HepG2 (cell line): Measurements from ENCODE around the gene XPNPEP1. TPM values are rescaled to one million over a fixed set of nuclear protein-coding genes. Genes with fewer than 3 reads are reported as not detected.

Source experiments
- ATAC-seq: fragments of 200-7000 bp; cut with Tn5 transposase; 3 replicates; pipeline ENCODE4 v1.9.1; 2020; ENCODE audit warnings: mild to moderate bottlenecking, moderate library complexity
- BruUV-seq: library from RNA; stranded (reverse); fragments of 400-500 nt; replicated peaks from 2 replicates; lab custom pipeline; 2021; lab: Mats Ljungman, UMichigan
- CTCF ChIA-PET: fragments of 300-600 bp; formaldehyde crosslinking; extraction: SDS; loops from one replicate; lab custom pipeline; 2021; ENCODE audit warnings: low total read pairs, inconsistent platforms, low intra/inter-chr PET ratio; lab: Yijun Ruan, JAX
- POLR2A ChIA-PET: fragments of 350-600 bp; sonication (Branson Sonifier 250); formaldehyde crosslinking; loops from one replicate; lab custom pipeline; 2020; ENCODE audit warnings: antibody characterized with exemption, inconsistent platforms; lab: Yijun Ruan, JAX
- DNase-seq: peaks from one replicate; pipeline ENCODE4 v3.0.0-alpha.2; 2015; ENCODE audit warnings: low spot score
- FAIRE-seq: peaks from 3 replicates; lab custom pipeline; 2011; peaks lifted over from hg19 to GRCh38; lab: Jason Lieb, UNC
- H2AFZ ChIP-seq: one replicate; pipeline ENCODE4 v1.6.1; 2011; ENCODE audit warnings: low read length, inconsistent platforms
- H3K27ac ChIP-seq: fragments of 300-600 bp; 3 replicates; pipeline ENCODE4 v1.8.0; 2011; ENCODE audit warnings: mixed run types, mild to moderate bottlenecking, mixed read lengths, low read length, inconsistent platforms; ENCODE audit not compliant: insufficient read depth; ENCODE audit errors: extremely low read length
- H3K27me3 ChIP-seq, 2 experiments: fragments of 200-600 bp in 1 of 2; 2 replicates in 1 of 2; 3 replicates in 1 of 2; pipeline versions ENCODE4 v1.6.0 to v1.8.0; 2011; ENCODE audit warnings: low read length in 2 of 2, mild to moderate bottlenecking in 2 of 2, moderate library complexity in 2 of 2, inconsistent platforms in 1 of 2; ENCODE audit not compliant: insufficient read depth in 2 of 2, control insufficient read depth in 1 of 2
- H3K36me3 ChIP-seq, 2 experiments: fragments of 200-600 bp in 1 of 2; replicated peaks in 1 of 2; 2 replicates in 1 of 2; 3 replicates in 1 of 2; pipeline versions ENCODE4 v1.5.1 to v1.8.0; 2011; ENCODE audit warnings: low read length in 2 of 2, inconsistent platforms in 1 of 2; ENCODE audit not compliant: insufficient read depth in 2 of 2, control insufficient read depth in 1 of 2
- H3K4me1 ChIP-seq: 2 replicates; pipeline ENCODE4 v1.5.1; 2012; ENCODE audit warnings: low read length, inconsistent platforms; ENCODE audit not compliant: insufficient read depth
- H3K4me2 ChIP-seq: 2 replicates; pipeline ENCODE4 v1.6.0; 2011; ENCODE audit warnings: low read depth, low read length, inconsistent platforms
- H3K4me3 ChIP-seq, 3 experiments: fragments of 200-600 bp in 1 of 3; sonication (generic), shearing (Covaris generic) in 1 of 3; replicated peaks in 1 of 3; 2 replicates each; pipeline ENCODE4 v1.5.1; 2011 to 2016; ENCODE audit warnings: low read length in 3 of 3, inconsistent platforms in 2 of 3, low read depth in 2 of 3, mild to moderate bottlenecking in 2 of 3, control low read depth in 1 of 3, mixed read lengths in 1 of 3; ENCODE audit not compliant: insufficient read depth in 1 of 3
- H3K79me2 ChIP-seq: one replicate; pipeline ENCODE4 v1.6.1; 2011; ENCODE audit warnings: low read length, inconsistent platforms; ENCODE audit not compliant: insufficient read depth
- H3K9ac ChIP-seq: 2 replicates; pipeline ENCODE4 v1.6.0; 2011; ENCODE audit warnings: mild to moderate bottlenecking, low read depth, low read length, inconsistent platforms; ENCODE audit not compliant: insufficient read depth
- H3K9me3 ChIP-seq: 2 replicates; pipeline ENCODE4 v1.5.1; 2012; ENCODE audit warnings: mild to moderate bottlenecking, low read length
- H4K20me1 ChIP-seq: 2 replicates; pipeline ENCODE4 v1.6.0; 2011; ENCODE audit warnings: inconsistent platforms, mild to moderate bottlenecking, low read length, moderate library complexity; ENCODE audit not compliant: insufficient read depth
- ASH2L ChIP-seq: fragments of 300-600, 200-600 bp; sonication (generic); IDR thresholded peaks from 2 replicates; pipeline ENCODE4 v1.7.0; 2017; ENCODE audit warnings: low read depth, mild to moderate bottlenecking, moderate library complexity, mixed read lengths, low read length; ENCODE audit not compliant: insufficient read length
- DPF2 ChIP-seq: sonication (generic); formaldehyde crosslinking; IDR thresholded peaks from 2 replicates; pipeline ENCODE4 v1.4.0; 2020; ENCODE audit warnings: mild to moderate bottlenecking, low read depth, missing genetic modification reagents, borderline replicate concordance
- IRF2 ChIP-seq: IDR thresholded peaks from 2 replicates; pipeline ENCODE4 v1.6.1; 2018; ENCODE audit warnings: missing genetic modification reagents, missing compliant biosample characterization
- ISX ChIP-seq: sonication (generic); formaldehyde crosslinking; conservative IDR thresholded peaks from 2 replicates; pipeline ENCODE4 v1.5.0; 2020; ENCODE audit warnings: missing genetic modification reagents
- JUN ChIP-seq: sonication (generic); formaldehyde crosslinking; IDR thresholded peaks from 2 replicates; pipeline ENCODE4 v1.4.0; 2020; ENCODE audit warnings: mild to moderate bottlenecking, missing genetic modification reagents
- MAFF ChIP-seq: IDR thresholded peaks from 2 replicates; pipeline ENCODE4 v1.6.1; 2011; ENCODE audit warnings: low read depth, low read length, improper control_type of control experiment
- MAFK ChIP-seq, 2 experiments: IDR thresholded peaks in 1 of 2; conservative IDR thresholded peaks in 1 of 2; 2 replicates each; pipeline ENCODE4 v1.6.1; 2011; ENCODE audit warnings: improper control_type of control experiment in 2 of 2, low read length in 2 of 2
- MEIS2 ChIP-seq: sonication (generic); formaldehyde crosslinking; IDR thresholded peaks from 2 replicates; pipeline ENCODE4 v1.9.0; 2021; ENCODE audit warnings: mild to moderate bottlenecking, missing genetic modification reagents
- REPIN1 ChIP-seq: sonication (generic); formaldehyde crosslinking; IDR thresholded peaks from 2 replicates; pipeline ENCODE4 v1.8.0; 2022; ENCODE audit warnings: missing genetic modification reagents, low read depth, mild to moderate bottlenecking, borderline replicate concordance
- RFXANK ChIP-seq: IDR thresholded peaks from 2 replicates; pipeline ENCODE4 v1.6.1; 2016
- TCF12 ChIP-seq, 2 experiments: fragments of 450-650 bp in 1 of 2; sonication (generic) in 1 of 2; formaldehyde crosslinking in 1 of 2; IDR thresholded peaks; 2 replicates each; pipeline versions ENCODE4 v1.6.1 to v1.8.0; 2017 to 2022; ENCODE audit warnings: antibody characterized with exemption in 1 of 2, mild to moderate bottlenecking in 1 of 2, missing genetic modification reagents in 1 of 2, moderate library complexity in 1 of 2
- TEAD2 ChIP-seq: sonication (generic); formaldehyde crosslinking; IDR thresholded peaks from 2 replicates; pipeline ENCODE4 v1.9.0; 2021; ENCODE audit warnings: missing genetic modification reagents
- YEATS2 ChIP-seq: sonication (generic); formaldehyde crosslinking; IDR thresholded peaks from 2 replicates; pipeline ENCODE4 v1.4.0; 2020; ENCODE audit warnings: missing genetic modification reagents, borderline replicate concordance
- ZNF746 ChIP-seq: sonication (generic); formaldehyde crosslinking; IDR thresholded peaks from 2 replicates; pipeline ENCODE4 v1.8.0; 2022; ENCODE audit warnings: mild to moderate bottlenecking, missing genetic modification reagents
- WGBS: methylation state at CpG from one replicate; pipeline ENCODE4 v1.1.6; 2017; ENCODE audit warnings: low lambda C conversion rate; 5-methylcytosine and 5-hydroxymethylcytosine counted together
- in situ Hi-C: cut with HindIII; loops from 2 replicates; pipeline ENCODE4 v1.10.0; 2017; ENCODE audit warnings: low pct_unique_long_range_greater_than_20kb; ENCODE audit not compliant: extremely low pct_ligation_motif_present
- intact Hi-C: fragments of 100-400 bp; cut with micrococcal nuclease; formaldehyde crosslinking; loops from one replicate; pipeline ENCODE4 v1.10.0; 2022; ENCODE audit not compliant: unreplicated experiment
- polyA plus RNA-seq, 8 experiments: library from polyadenylated mRNA; depleted of rRNA in 3 of 8; stranded (reverse) in 7 of 8; unstranded in 1 of 8; fragments of >200 nt; fragmentation: Illumina TruSeq in 4 of 8; extraction: Trizol in 4 of 8; gene quantifications; 2 replicates each; pipeline versions ENCODE4 v1.2.1 to v1.2.3, GENCODE V29; 2011 to 2016; ENCODE audit warnings: low read depth in 4 of 8, missing spikeins in 1 of 8, mixed read lengths in 1 of 8; ENCODE audit not compliant: insufficient read depth in 1 of 8
- total RNA-seq, 5 experiments: library from RNA; depleted of rRNA; stranded (reverse); fragments of >200 nt; fragmentation: Illumina TruSeq; extraction: Trizol; gene quantifications; 2 replicates each; pipeline ENCODE4 v1.2.3, GENCODE V29; 2016; ENCODE audit warnings: low read depth in 1 of 5
- TF ChIP-seq, protein P1 (sequence below): IDR thresholded peaks from 2 replicates; pipeline ENCODE4 v1.6.1; 2016; ENCODE audit warnings: missing compliant biosample characterization, missing genetic modification reagents, borderline replicate concordance

Gene XPNPEP1
- total and polyA plus RNA-seq, 2 of the 13 experiments (the other 11 are each of a cell fraction or from before 2014, with no cell fraction given), result 30.3 to 55.5 TPM

DNA sequence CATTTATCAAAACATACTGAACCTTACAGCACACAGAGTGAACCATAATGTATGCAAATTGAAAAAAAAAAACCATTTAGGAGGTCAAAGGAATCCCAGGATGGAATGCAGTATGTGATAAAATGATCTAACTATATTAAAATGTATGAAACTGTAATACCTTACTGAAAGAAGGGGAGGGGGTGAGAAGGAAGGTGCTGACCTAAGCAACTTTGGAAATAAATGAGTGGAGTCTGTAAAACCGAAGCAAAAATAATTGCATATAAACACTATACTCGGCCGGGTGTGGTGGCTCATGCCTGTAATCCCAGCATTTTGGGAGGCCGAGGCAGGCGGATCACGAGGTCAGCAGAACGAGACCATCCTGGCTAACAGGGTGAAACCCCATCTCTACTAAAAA is 69.4 kb downstream of the XPNPEP1 start:
- FAIRE-seq (no peak), ATAC-seq (no peak), DNase-seq (no peak)
- POLR2A ChIA-PET, result no interaction called here
- CTCF ChIA-PET, result no interaction called here
- Histone ChIP-seq H3K9me3 (no peaks in the 10 kb centered on the region), H3K36me3 (no peaks in the 10 kb centered on the region), H3K9ac (no peak overlapping the region), H2AFZ (no peak overlapping the region), H3K4me2 (no peak overlapping the region), H3K27me3 (peaks cover 0 to 4% of the 10 kb centered on the region in 2 experiments; a peak in 1 of 5 replicates), H4K20me1 (no peaks in the 10 kb centered on the region), H3K79me2 (no peaks in the 10 kb centered on the region)
- BruUV-seq, result no TSS peak
- in situ Hi-C loops (no loop called here), intact Hi-C loops (loop anchor here (2.0 to 5.0 kb wide), 2 partner anchors 79 to 442 kb away; no protein-coding TSS in a partner anchor)
- TF ChIP-seq MAFF (peak; percentile 76), RFXANK (CRISPR knock-in tag) (no peak), IRF2 (CRISPR knock-in tag) (no peak), ZNF746 (CRISPR knock-in tag) (no peak), TEAD2 (CRISPR knock-in tag) (no peak), TCF12 (IDR thresholded peaks at IDR 0.05) (no peak), TCF12 (CRISPR knock-in tag; IDR thresholded peaks at IDR 0.05) (no peak), REPIN1 (no peak), JUN (CRISPR knock-in tag) (no peak), ISX (no peak), MAFK (conservative IDR thresholded peaks at IDR 0.05 in 1 of 2, IDR thresholded peaks at IDR 0.05 in 1 of 2; ENCODE audit: low read length in 2 of 2) (peak; percentile 77 to 88), MEIS2 (CRISPR knock-in tag) (no peak), YEATS2 (CRISPR knock-in tag) (no peak), DPF2 (CRISPR knock-in tag) (no peak), ASH2L (no peak)
- TF ChIP-seq, protein P1, sequence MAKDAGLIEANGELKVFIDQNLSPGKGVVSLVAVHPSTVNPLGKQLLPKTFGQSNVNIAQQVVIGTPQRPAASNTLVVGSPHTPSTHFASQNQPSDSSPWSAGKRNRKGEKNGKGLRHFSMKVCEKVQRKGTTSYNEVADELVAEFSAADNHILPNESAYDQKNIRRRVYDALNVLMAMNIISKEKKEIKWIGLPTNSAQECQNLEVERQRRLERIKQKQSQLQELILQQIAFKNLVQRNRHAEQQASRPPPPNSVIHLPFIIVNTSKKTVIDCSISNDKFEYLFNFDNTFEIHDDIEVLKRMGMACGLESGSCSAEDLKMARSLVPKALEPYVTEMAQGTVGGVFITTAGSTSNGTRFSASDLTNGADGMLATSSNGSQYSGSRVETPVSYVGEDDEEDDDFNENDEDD (CRISPR knock-in tag), result no peak
- TF ChIP-seq, all 625 proteins: peak for 2
- Histone ChIP-seq H3K27ac (no peak overlapping the region), H3K4me1 (no peaks in the 10 kb centered on the region), H3K4me3 (no peak overlapping the region)
- WGBS, result 32% methylated on average over 7 of the region's 7 CpGs
